ENCODE measurements around the gene ARHGAP4. TPM values are rescaled to one million over a fixed set of nuclear protein-coding genes. Genes with fewer than 3 reads are reported as not detected.
A peak's percentile ranks its signal among the peaks of the same experiment; 100 is the strongest.

ARHGAP4 gene
- total and polyA plus RNA-seq, 10 of the 15 experiments (the other 5 are each of a cell fraction or from before 2014, with no cell fraction given), result 0.71 to 120 (median 44.3) TPM

- 39% methylated on average over 19 of the region's 19 CpGs for WGBS (ENCODE audit: insufficient coverage, insufficient replicate concordance, low lambda C conversion rate, missing lambda C conversion rate)
- peak; percentile 95 for ATAC-seq
- 0 out of 2 replicates have a peak, but pooled peaks have one; percentile 18 for TF ChIP-seq NBN (IDR thresholded peaks at IDR 0.05)
- TF ChIP-seq KDM1A (IDR thresholded peaks at IDR 0.05; ENCODE audit: borderline replicate concordance), result no peak
- TF ChIP-seq BHLHE40 (IDR thresholded peaks at IDR 0.05; ENCODE audit: borderline replicate concordance in 1 of 2, low read depth in 2 of 2, low read length in 1 of 2), result 0 out of 4 replicates have a peak, but pooled peaks of 1 of the 2 experiments have one; percentile 32
- peak; percentile 82 for TF ChIP-seq SMC3 (IDR thresholded peaks at IDR 0.05; ENCODE audit: borderline replicate concordance, low read length)
- no peak for TF ChIP-seq LARP7 (IDR thresholded peaks at IDR 0.05)
- peak; percentile 42; the same call in 1 of the 2 replicates for TF ChIP-seq FOXM1 (IDR thresholded peaks at IDR 0.05; ENCODE audit: low read depth, low read length)
- TF ChIP-seq CREM (IDR thresholded peaks at IDR 0.05; ENCODE audit: low read depth), result no peak
- TF ChIP-seq POLR2AphosphoS5 (IDR thresholded peaks at IDR 0.05; ENCODE audit: low read length), result peak; percentile 37; the same call in 1 of the 2 replicates
- no peak for TF ChIP-seq IRF4 (IDR thresholded peaks at IDR 0.05; ENCODE audit: low read depth, low read length)
- no peak for TF ChIP-seq IRF5 (IDR thresholded peaks at IDR 0.05; ENCODE audit: borderline replicate concordance)
- TF ChIP-seq E2F4 (IDR thresholded peaks at IDR 0.05; ENCODE audit: low read depth, low read length), result 0 out of 2 replicates have a peak, but pooled peaks have one; percentile 42
- TF ChIP-seq EP300 (IDR thresholded peaks at IDR 0.05; ENCODE audit: borderline replicate concordance in 1 of 2, control insufficient read depth in 1 of 2, low read depth in 2 of 2, low read length in 2 of 2), result no peak
- peak; percentile 50; the same call in 1 of the 2 replicates for TF ChIP-seq SMARCA5 (IDR thresholded peaks at IDR 0.05)
- peak; percentile 62 for TF ChIP-seq RAD21 (IDR thresholded peaks at IDR 0.05; ENCODE audit: insufficient read depth, low read depth, low read length)
- no peak for TF ChIP-seq HDAC2 (IDR thresholded peaks at IDR 0.05)
- TF ChIP-seq WRNIP1 (IDR thresholded peaks at IDR 0.05; ENCODE audit: borderline replicate concordance, low read depth, low read length), result no peak
- TF ChIP-seq ZBTB4 (CRISPR knock-in tag; IDR thresholded peaks at IDR 0.05), result 0 out of 2 replicates have a peak, but pooled peaks have one; percentile 26
- 0 out of 2 replicates have a peak, but pooled peaks have one; percentile 7 for TF ChIP-seq RUNX3 (IDR thresholded peaks at IDR 0.05; ENCODE audit: low read length)
Observed at GRCh38 chrX:153947009-153947769, 21.1 kb upstream of the ARHGAP4 start.

More at GRCh38 chrX:153947009-153947769, 21.1 kb upstream of the ARHGAP4 start:
- Histone ChIP-seq H3K79me2 (ENCODE audit: control insufficient read depth, insufficient read depth, low read length) (no peaks in the 10 kb centered on the region), H4K20me1 (ENCODE audit: control insufficient read depth, insufficient read depth) (no peaks in the 10 kb centered on the region), H3K27me3 (replicated peaks in 1 of 2; ENCODE audit: control insufficient read depth in 2 of 2, insufficient read depth in 2 of 2, low read length in 1 of 2) (no peaks in the 10 kb centered on the region), H2AFZ (ENCODE audit: control insufficient read depth, low read depth, low read length) (no peak overlapping the region), H3K9ac (ENCODE audit: control insufficient read depth, insufficient read depth, low read length) (no peak overlapping the region), H3K4me1 (ENCODE audit: control insufficient read depth, insufficient read depth, low read length) (no peaks in the 10 kb centered on the region), H3K4me3 (no peak overlapping the region), H3K27ac (ENCODE audit: control insufficient read depth, insufficient read depth) (no peak overlapping the region), H3K4me2 (ENCODE audit: control insufficient read depth, insufficient read depth) (no peak overlapping the region), H3K9me3 (replicated peaks; ENCODE audit: control insufficient read depth, insufficient read depth, low read length) (no peaks in the 10 kb centered on the region), H3K36me3 (ENCODE audit: control insufficient read depth in 2 of 2, insufficient read depth in 2 of 2, low read length in 1 of 2) (peaks cover 0 to 26% of the 10 kb centered on the region in 2 experiments; a peak in 3 of 4 replicates)
- FAIRE-seq (peak; percentile 91), DNase-seq (ENCODE audit: low read depth, low spot score) (no peak)
- intact Hi-C loops (cut with micrococcal nuclease; ENCODE audit: unreplicated experiment), result loop anchor here (1.0 to 5.0 kb wide), 3 partner anchors 23 to 990 kb away; partner anchors contain the start of gene PLXNB3
- CTCF ChIA-PET, result interaction anchor here (0.6 to 8.7 kb wide), 33 partner anchors 13 to 191 kb away, joined by 3 to 172 read pairs (median 4); partner anchors contain the start of genes ARHGAP4, HCFC1, IDH3G and NAA10
- POLR2A ChIA-PET, result interaction anchor here (0.6 to 1.0 kb wide), 2 partner anchors 20 to 61 kb away, joined by 4 read pairs; no protein-coding TSS in a partner anchor
- SMC1A ChIA-PET (ENCODE audit: uncharacterized antibody, unreplicated experiment), result interaction anchor here (0.6 to 6.5 kb wide), 9 partner anchors 14 to 193 kb away, joined by 3 to 61 read pairs (median 3); partner anchors contain the start of gene ARHGAP4
- BruUV-seq (replicated peaks), result no TSS peak
- in situ Hi-C loops (cut with MboI), result no loop called here
- RAD21 ChIA-PET (ENCODE audit: unreplicated experiment), result interaction anchor here (0.6 to 4.6 kb wide), 11 partner anchors 12 to 192 kb away, joined by 3 to 59 read pairs (median 3); partner anchors contain the start of genes ARHGAP4, NAA10 and TMEM187

Data from GM12878 (cell line).